Measurements from ENCODE around the gene FANK1.
"Not testable (repeated sequence)": the region's sequence is repeated elsewhere in the genome, so short reads cannot be mapped to it uniquely, and the experiment has no call there.

- not testable (repeated sequence) for TF ChIP-seq CTCF (conservative IDR thresholded peaks at IDR 0.05; ENCODE audit: low read length); EZH2phosphoT487 (IDR thresholded peaks at IDR 0.05; ENCODE audit: borderline replicate concordance, low read depth, low read length)
These were observed 9.0 kb downstream of the FANK1 start for GRCh38 chr10:125905069-125905994.
